ENCODE measurements around the gene DPP6. TPM values are rescaled to one million over a fixed set of nuclear protein-coding genes. Genes with fewer than 3 reads are reported as not detected.

The DPP6 gene
- total and polyA plus RNA-seq, 9 of the 15 experiments (the other 6 are each of a cell fraction or from before 2014, with no cell fraction given): not detected

DNA sequence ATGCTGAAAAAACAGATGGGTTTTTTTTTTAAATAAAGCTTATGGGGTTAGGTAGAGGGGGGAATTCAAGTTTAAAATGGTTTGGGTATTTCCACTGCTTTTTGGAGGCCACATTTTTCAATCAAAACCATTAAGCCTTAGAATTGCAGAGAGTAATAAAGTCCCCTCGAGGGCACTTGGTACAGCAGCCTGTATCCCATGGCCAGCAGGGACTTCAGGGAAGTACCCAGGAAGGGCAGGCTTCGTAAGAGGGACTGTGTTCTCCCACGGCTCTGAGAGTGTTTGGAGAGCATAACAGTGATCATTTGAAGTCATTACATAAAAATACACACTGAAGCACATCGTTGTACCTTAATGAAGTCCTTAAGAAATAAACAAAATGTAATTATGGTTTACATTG, 432.7 kb downstream of the DPP6 start:
- in situ Hi-C loops (cut with MboI) (no loop called here), intact Hi-C loops (cut with micrococcal nuclease) (no loop called here)
- no peak overlapping the region for H3K9ac ChIP-seq (ENCODE audit: insufficient read depth in 1 of 2, low read depth in 2 of 2, low read length in 2 of 2)
- H3K27me3 ChIP-seq (ENCODE audit: control insufficient read depth in 2 of 2, insufficient read depth in 2 of 2, low read length in 2 of 2): peaks cover 9 to 49% of the 10 kb centered on the region in 2 experiments; a peak in 3 of 5 replicates
- no peak overlapping the region for H3K4me2 ChIP-seq (ENCODE audit: insufficient read depth, low read length)
- H2AFZ ChIP-seq (ENCODE audit: low read depth, low read length): no peak overlapping the region
- H3K9me3 ChIP-seq (replicated peaks; ENCODE audit: control insufficient read depth, insufficient read depth, low read depth, low read length): no peaks in the 10 kb centered on the region
- POLR2A ChIA-PET: interaction anchor here (0.6 kb wide), 1 partner anchor 223 kb away, joined by 3 read pairs; no protein-coding TSS in a partner anchor
- BruUV-seq (replicated peaks): no TSS peak
- H3K27ac ChIP-seq (ENCODE audit: extremely low read depth, low read depth, low read length): no peak overlapping the region
- ATAC-seq (no peak), DNase-seq (ENCODE audit: extremely low read depth in 1 of 4, low spot score in 3 of 4) (no peak), FAIRE-seq (no peak)
- no peaks in the 10 kb centered on the region for H3K79me2 ChIP-seq (ENCODE audit: control insufficient read depth, insufficient read depth, low read length)
- H4K20me1 ChIP-seq (replicated peaks; ENCODE audit: control insufficient read depth, insufficient read depth, low read length): no peaks in the 10 kb centered on the region
- no peaks in the 10 kb centered on the region for H3K9me1 ChIP-seq (ENCODE audit: control insufficient read depth, insufficient read depth, low read length)
- no peak for TF ChIP-seq HSF4 (CRISPR knock-in tag; IDR thresholded peaks at IDR 0.05; ENCODE audit: borderline replicate concordance)
- TF ChIP-seq, protein P1, sequence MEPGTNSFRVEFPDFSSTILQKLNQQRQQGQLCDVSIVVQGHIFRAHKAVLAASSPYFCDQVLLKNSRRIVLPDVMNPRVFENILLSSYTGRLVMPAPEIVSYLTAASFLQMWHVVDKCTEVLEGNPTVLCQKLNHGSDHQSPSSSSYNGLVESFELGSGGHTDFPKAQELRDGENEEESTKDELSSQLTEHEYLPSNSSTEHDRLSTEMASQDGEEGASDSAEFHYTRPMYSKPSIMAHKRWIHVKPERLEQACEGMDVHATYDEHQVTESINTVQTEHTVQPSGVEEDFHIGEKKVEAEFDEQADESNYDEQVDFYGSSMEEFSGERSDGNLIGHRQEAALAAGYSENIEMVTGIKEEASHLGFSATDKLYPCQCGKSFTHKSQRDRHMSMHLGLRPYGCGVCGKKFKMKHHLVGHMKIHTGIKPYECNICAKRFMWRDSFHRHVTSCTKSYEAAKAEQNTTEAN (CRISPR knock-in tag; IDR thresholded peaks at IDR 0.05): no peak
- TF ChIP-seq SNIP1 (IDR thresholded peaks at IDR 0.05; ENCODE audit: low read depth): no peak
- 0% methylated on average over 4 of the region's 4 CpGs for WGBS (ENCODE audit: insufficient coverage, low coverage, missing lambda C conversion rate)
- CTCF ChIA-PET (ENCODE audit: low intra/inter-chr PET ratio): no interaction called here
- H3K4me3 ChIP-seq: no peak overlapping the region
- no peaks in the 10 kb centered on the region for H3K4me1 ChIP-seq (replicated peaks in 1 of 2; ENCODE audit: control insufficient read depth in 2 of 2, insufficient read depth in 2 of 2, low read length in 2 of 2)
- H3K36me3 ChIP-seq (ENCODE audit: control insufficient read depth, insufficient read depth, low read length): no peaks in the 10 kb centered on the region

DNA sequence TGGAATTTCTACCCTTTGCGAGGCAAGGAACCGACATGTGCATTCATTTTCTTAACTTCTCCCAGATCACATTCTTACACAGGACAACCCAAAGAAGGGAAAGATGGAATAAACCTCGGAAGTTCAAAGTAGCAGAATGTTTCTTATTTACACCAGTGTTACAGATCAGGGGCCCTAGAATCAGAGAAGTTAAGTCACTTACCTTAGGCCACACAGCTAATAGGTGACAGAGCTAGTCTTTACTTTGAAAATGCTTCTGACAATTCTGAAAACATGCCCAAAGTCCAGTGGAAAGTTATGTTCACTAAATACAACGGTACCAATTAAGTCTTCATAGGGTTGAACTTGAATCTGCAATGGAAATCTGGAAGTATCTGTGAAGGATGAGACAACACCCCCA, 437.7 kb downstream of the DPP6 start:
- FAIRE-seq (no peak), DNase-seq (ENCODE audit: extremely low read depth in 1 of 4, low spot score in 3 of 4) (no peak), ATAC-seq (no peak)
- no peaks in the 10 kb centered on the region for H3K9me1 ChIP-seq (ENCODE audit: control insufficient read depth, insufficient read depth, low read length)
- in situ Hi-C loops (cut with MboI): no loop called here
- TF ChIP-seq ETV5 (CRISPR knock-in tag; IDR thresholded peaks at IDR 0.05; ENCODE audit: low read depth) (no peak), ZFP36 (IDR thresholded peaks at IDR 0.05; ENCODE audit: low read depth, low read length, partially characterized antibody) (peak; percentile 62), RBM25 (IDR thresholded peaks at IDR 0.05; ENCODE audit: low read depth, low read length, severe bottlenecking) (peak; percentile 77)
- 1% methylated on average over 4 of the region's 4 CpGs for WGBS (ENCODE audit: insufficient coverage, low coverage, missing lambda C conversion rate)
- BruUV-seq (replicated peaks): no TSS peak
- ChIA-PET CTCF (ENCODE audit: low intra/inter-chr PET ratio) (no interaction called here), POLR2A (interaction anchor here (0.9 kb wide), 1 partner anchor 31 kb away, joined by 3 read pairs; no protein-coding TSS in a partner anchor)
- no peak overlapping the region for H2AFZ ChIP-seq (ENCODE audit: low read depth, low read length)
- no peaks in the 10 kb centered on the region for H3K36me3 ChIP-seq (ENCODE audit: control insufficient read depth, insufficient read depth, low read length)
- H3K4me1 ChIP-seq (replicated peaks in 1 of 2; ENCODE audit: control insufficient read depth in 2 of 2, insufficient read depth in 2 of 2, low read length in 2 of 2): no peaks in the 10 kb centered on the region
- H3K4me3 ChIP-seq: no peak overlapping the region
- no peak overlapping the region for H3K4me2 ChIP-seq (ENCODE audit: insufficient read depth, low read length)
- intact Hi-C loops (cut with micrococcal nuclease): no loop called here
- no peak overlapping the region for H3K9ac ChIP-seq (ENCODE audit: insufficient read depth in 1 of 2, low read depth in 2 of 2, low read length in 2 of 2)
- H4K20me1 ChIP-seq (replicated peaks; ENCODE audit: control insufficient read depth, insufficient read depth, low read length): no peaks in the 10 kb centered on the region
- no peaks in the 10 kb centered on the region for H3K9me3 ChIP-seq (replicated peaks; ENCODE audit: control insufficient read depth, insufficient read depth, low read depth, low read length)
- H3K79me2 ChIP-seq (ENCODE audit: control insufficient read depth, insufficient read depth, low read length): no peaks in the 10 kb centered on the region
- H3K27ac ChIP-seq (ENCODE audit: extremely low read depth, low read depth, low read length): no peak overlapping the region
- peaks cover 21 to 43% of the 10 kb centered on the region in 2 experiments; a peak in 4 of 5 replicates for H3K27me3 ChIP-seq (ENCODE audit: control insufficient read depth in 2 of 2, insufficient read depth in 2 of 2, low read length in 2 of 2)
